Karpas-422 (cell line): ENCODE measurements around the gene ASPM. TPM values are rescaled to one million over a fixed set of nuclear protein-coding genes. Genes with fewer than 3 reads are reported as not detected.
"Not testable (repeated sequence)": the region's sequence is repeated elsewhere in the genome, so short reads cannot be mapped to it uniquely, and the experiment has no call there.

Source experiments
- DNase-seq: peaks from one replicate; pipeline ENCODE4 v3.0.0-alpha.2; 2015
- H2AFZ ChIP-seq: fragments of 200-600 bp; sonication (generic); 2 replicates; pipeline ENCODE4 v1.6.1; 2014; ENCODE audit warnings: antibody characterized with exemption, low read length, mixed read lengths
- H3K27ac ChIP-seq: fragments of 200-600 bp; sonication (generic); 2 replicates; pipeline ENCODE4 v1.5.1; 2014; ENCODE audit warnings: mild to moderate bottlenecking, low read length, moderate library complexity
- H3K27me3 ChIP-seq: fragments of 200-600 bp; sonication (generic); 2 replicates; pipeline ENCODE4 v1.6.1; 2014; ENCODE audit warnings: low read length, mixed read lengths
- H3K36me3 ChIP-seq: fragments of 200-600 bp; sonication (generic); 2 replicates; pipeline ENCODE4 v1.6.1; 2014; ENCODE audit warnings: low read length, mixed read lengths; ENCODE audit not compliant: insufficient read depth
- H3K4me1 ChIP-seq: fragments of 200-600 bp; sonication (generic); 2 replicates; pipeline ENCODE4 v1.6.1; 2014; ENCODE audit warnings: mild to moderate bottlenecking, low read length, mixed read lengths
- H3K4me2 ChIP-seq: fragments of 200-600 bp; sonication (generic); 2 replicates; pipeline ENCODE4 v1.6.1; 2014; ENCODE audit warnings: low read length, low read depth, mild to moderate bottlenecking; ENCODE audit not compliant: poor library complexity, severe bottlenecking
- H3K4me3 ChIP-seq: fragments of 200-600 bp; sonication (generic); 2 replicates; pipeline ENCODE4 v1.5.1; 2014; ENCODE audit warnings: mild to moderate bottlenecking, antibody characterized with exemption, low read length, mixed read lengths
- H3K79me2 ChIP-seq: fragments of 200-600 bp; sonication (generic); 2 replicates; pipeline ENCODE4 v1.6.1; 2014; ENCODE audit warnings: mild to moderate bottlenecking, low read length, mixed read lengths
- H3K9ac ChIP-seq: fragments of 200-600 bp; sonication (generic); 2 replicates; pipeline ENCODE4 v1.6.0; 2014; ENCODE audit warnings: low read length
- H3K9me2 ChIP-seq: fragments of 200-600 bp; sonication (generic), shearing (Covaris generic); replicated peaks from 2 replicates; pipeline ENCODE4 v1.6.0; 2014; ENCODE audit warnings: mild to moderate bottlenecking, low read length, moderate library complexity; ENCODE audit not compliant: insufficient read depth
- H3K9me3 ChIP-seq: fragments of 300-700, 200-600 bp; sonication (generic); 2 replicates; pipeline ENCODE4 v1.6.1; 2014; ENCODE audit warnings: low read length, mixed read lengths
- H4K20me1 ChIP-seq: fragments of 200-600 bp; sonication (generic); 2 replicates; pipeline ENCODE4 v1.6.1; 2014; ENCODE audit warnings: mild to moderate bottlenecking, antibody characterized with exemption, low read length, low read depth; ENCODE audit not compliant: insufficient read depth
- total RNA-seq: library from RNA; depleted of rRNA; stranded (reverse); fragments of >200 nt; shearing (Covaris generic); gene quantifications from 2 replicates; pipeline ENCODE4 v1.2.3, GENCODE V29; 2014; ENCODE audit warnings: low replicate concordance

The ASPM gene
- total RNA-seq, 1 experiment from 2014 or later = 53.4 TPM

- Histone ChIP-seq H3K4me1 (no peaks in the 10 kb centered on the region), H3K36me3 (no peaks in the 10 kb centered on the region), H3K9ac (no peak overlapping the region), H3K27ac (no peak overlapping the region), H3K4me2 (no peak overlapping the region), H3K9me2 (no peaks in the 10 kb centered on the region), H3K9me3 (no peaks in the 10 kb centered on the region), H3K79me2 (no peaks in the 10 kb centered on the region), H3K27me3 (no peaks in the 10 kb centered on the region), H3K4me3 (no peak overlapping the region), H2AFZ (no peak overlapping the region), H4K20me1 (no peaks in the 10 kb centered on the region)
- no peak for DNase-seq
Observed at GRCh38 chr1:197065559-197065958, 80.9 kb downstream of the ASPM start.

- H2AFZ ChIP-seq = no peak overlapping the region
- H3K4me1 ChIP-seq = no peaks in the 10 kb centered on the region
Observed at GRCh38 chr1:197063212-197063611, 83.3 kb downstream of the ASPM start.

GRCh38 chr1:197062692-197063091 is 83.8 kb downstream of the ASPM start:
- Histone ChIP-seq H3K9ac (no peak overlapping the region), H3K36me3 (no peaks in the 10 kb centered on the region), H3K4me3 (no peak overlapping the region), H4K20me1 (no peaks in the 10 kb centered on the region), H3K4me2 (no peak overlapping the region), H2AFZ (no peak overlapping the region), H3K79me2 (no peaks in the 10 kb centered on the region), H3K9me3 (no peaks in the 10 kb centered on the region), H3K4me1 (no peaks in the 10 kb centered on the region), H3K27ac (no peak overlapping the region), H3K9me2 (no peaks in the 10 kb centered on the region), H3K27me3 (no peaks in the 10 kb centered on the region)
- no peak for DNase-seq

More at GRCh38 chr1:197063212-197063611, 83.3 kb downstream of the ASPM start:
- Histone ChIP-seq H3K36me3 (no peaks in the 10 kb centered on the region), H3K9ac (no peak overlapping the region), H3K4me3 (no peak overlapping the region), H3K9me3 (no peaks in the 10 kb centered on the region), H4K20me1 (no peaks in the 10 kb centered on the region), H3K4me2 (no peak overlapping the region), H3K9me2 (no peaks in the 10 kb centered on the region), H3K27ac (no peak overlapping the region), H3K27me3 (no peaks in the 10 kb centered on the region), H3K79me2 (no peaks in the 10 kb centered on the region)
- no peak for DNase-seq

GRCh38 chr1:197049100-197049499 is 97.4 kb downstream of the ASPM start:
- no peaks in the 10 kb centered on the region for H3K9me2 ChIP-seq
- H2AFZ ChIP-seq = no peak overlapping the region
- no peaks in the 10 kb centered on the region for H3K4me1 ChIP-seq
- H3K9me3 ChIP-seq = no peaks in the 10 kb centered on the region
- no peak overlapping the region for H3K4me3 ChIP-seq
- no peak for DNase-seq
- H3K27ac ChIP-seq = no peak overlapping the region
- no peaks in the 10 kb centered on the region for H3K79me2 ChIP-seq
- H3K36me3 ChIP-seq = no peaks in the 10 kb centered on the region
- H3K4me2 ChIP-seq = no peak overlapping the region
- no peaks in the 10 kb centered on the region for H3K27me3 ChIP-seq
- H3K9ac ChIP-seq = no peak overlapping the region
- H4K20me1 ChIP-seq = no peaks in the 10 kb centered on the region

GRCh38 chr1:197042676-197043341 is 103.7 kb downstream of the ASPM start:
- Histone ChIP-seq H3K9me2 (no peaks in the 10 kb centered on the region), H3K4me1 (no peaks in the 10 kb centered on the region), H2AFZ (no peak overlapping the region), H3K36me3 (no peaks in the 10 kb centered on the region), H3K4me2 (no peak overlapping the region), H3K9ac (no peak overlapping the region), H3K27me3 (no peaks in the 10 kb centered on the region), H3K27ac (no peak overlapping the region), H3K4me3 (no peak overlapping the region), H4K20me1 (no peaks in the 10 kb centered on the region), H3K79me2 (no peaks in the 10 kb centered on the region), H3K9me3 (no peaks in the 10 kb centered on the region)
- DNase-seq = no peak

- no peaks in the 10 kb centered on the region for H3K4me1 ChIP-seq
- no peak for DNase-seq
- H3K9me3 ChIP-seq = no peaks in the 10 kb centered on the region
- H3K9me2 ChIP-seq = no peaks in the 10 kb centered on the region
- H4K20me1 ChIP-seq = no peaks in the 10 kb centered on the region
- H2AFZ ChIP-seq = no peak overlapping the region
- no peak overlapping the region for H3K4me3 ChIP-seq
- H3K9ac ChIP-seq = no peak overlapping the region
- H3K79me2 ChIP-seq = no peaks in the 10 kb centered on the region
- H3K4me2 ChIP-seq = peak overlapping the region; percentile 17
- H3K36me3 ChIP-seq = no peaks in the 10 kb centered on the region
- no peaks in the 10 kb centered on the region for H3K27me3 ChIP-seq
- no peak overlapping the region for H3K27ac ChIP-seq
Observed at GRCh38 chr1:197041486-197042353, 104.7 kb downstream of the ASPM start.

- H4K20me1 ChIP-seq = no peaks in the 10 kb centered on the region
- H3K4me1 ChIP-seq = no peaks in the 10 kb centered on the region
- H3K9ac ChIP-seq = no peak overlapping the region
- H3K27me3 ChIP-seq = peaks cover 2% of the 10 kb centered on the region; the same call in 1 of the 2 replicates
- no peak overlapping the region for H3K4me3 ChIP-seq
- no peaks in the 10 kb centered on the region for H3K9me2 ChIP-seq
- H3K9me3 ChIP-seq = no peaks in the 10 kb centered on the region
- no peak overlapping the region for H3K27ac ChIP-seq
- H2AFZ ChIP-seq = no peak overlapping the region
- no peaks in the 10 kb centered on the region for H3K36me3 ChIP-seq
- H3K79me2 ChIP-seq = no peaks in the 10 kb centered on the region
- no peak for DNase-seq
- no peak overlapping the region for H3K4me2 ChIP-seq
Observed at GRCh38 chr1:197036861-197037260, 109.6 kb downstream of the ASPM start.

GRCh38 chr1:197034631-197035339 is 111.7 kb downstream of the ASPM start:
- H3K4me3 ChIP-seq, H3K36me3 ChIP-seq, H3K9me2 ChIP-seq: not testable (repeated sequence)

More at GRCh38 chr1:197034631-197035339, 111.7 kb downstream of the ASPM start:
- H3K9me3 ChIP-seq, H3K4me1 ChIP-seq, H2AFZ ChIP-seq, H3K79me2 ChIP-seq, DNase-seq, H3K9ac ChIP-seq, H3K4me2 ChIP-seq, H3K27me3 ChIP-seq, H3K27ac ChIP-seq, H4K20me1 ChIP-seq: not testable (repeated sequence)
